BLaER1 (cell line): ENCODE measurements around the gene TRPV2.

Experiments
- H3K27ac ChIP-seq: shearing (Covaris generic); formaldehyde crosslinking; 2 replicates; pipeline ENCODE4 v1.8.1; 2022
- H3K27me3 ChIP-seq: shearing (Covaris generic); formaldehyde crosslinking; 2 replicates; pipeline ENCODE4 v1.8.1; 2022
- H3K36me3 ChIP-seq: shearing (Covaris generic); formaldehyde crosslinking; 2 replicates; pipeline ENCODE4 v1.8.1; 2022
- H3K4me1 ChIP-seq: shearing (Covaris generic); formaldehyde crosslinking; 2 replicates; pipeline ENCODE4 v1.8.1; 2022
- H3K4me2 ChIP-seq: shearing (Covaris generic); formaldehyde crosslinking; 2 replicates; pipeline ENCODE4 v1.8.1; 2022
- H3K4me3 ChIP-seq: shearing (Covaris generic); formaldehyde crosslinking; 2 replicates; pipeline ENCODE4 v1.8.1; 2022
- H3K9ac ChIP-seq: shearing (Covaris generic); formaldehyde crosslinking; 2 replicates; pipeline ENCODE4 v1.8.1; 2022
- H3K9me3 ChIP-seq: shearing (Covaris generic); formaldehyde crosslinking; 2 replicates; pipeline ENCODE4 v1.8.1; 2022
- H4K20me1 ChIP-seq: shearing (Covaris generic); formaldehyde crosslinking; 2 replicates; pipeline ENCODE4 v1.8.1; 2022
- Cebpa-rat ChIP-seq: shearing (Covaris generic); IDR thresholded peaks from 2 replicates; pipeline ENCODE4 v1.8.1; 2022

The TRPV2 gene

GRCh38 chr17:16453493-16453851 lies 38.1 kb downstream of the TRPV2 start:
- Histone ChIP-seq H4K20me1 (peaks cover 89% of the 10 kb centered on the region), H3K27me3 (no peaks in the 10 kb centered on the region), H3K4me3 (no peak overlapping the region), H3K9me3 (no peaks in the 10 kb centered on the region), H3K4me2 (no peak overlapping the region), H3K9ac (no peak overlapping the region), H3K36me3 (peaks cover 81% of the 10 kb centered on the region), H3K4me1 (0 out of 2 replicates have a peak, but pooled peaks cover 7% of the 10 kb centered on the region), H3K27ac (no peak overlapping the region)
- no peak for TF ChIP-seq Cebpa-rat

GRCh38 chr17:16455997-16456741 lies 40.8 kb downstream of the TRPV2 start:
- no peak overlapping the region for H3K4me3 ChIP-seq
- no peak for TF ChIP-seq Cebpa-rat
- peaks cover 81% of the 10 kb centered on the region for H3K36me3 ChIP-seq
- H3K4me1 ChIP-seq = peaks cover 15% of the 10 kb centered on the region; the same call in 1 of the 2 replicates
- no peak overlapping the region for H3K4me2 ChIP-seq
- no peaks in the 10 kb centered on the region for H3K9me3 ChIP-seq
- H4K20me1 ChIP-seq = peaks cover 89% of the 10 kb centered on the region
- no peak overlapping the region for H3K9ac ChIP-seq
- H3K27ac ChIP-seq = no peak overlapping the region
- H3K27me3 ChIP-seq = no peaks in the 10 kb centered on the region

GRCh38 chr17:16456742-16457316 lies 41.5 kb downstream of the TRPV2 start:
- no peak overlapping the region for H3K27ac ChIP-seq
- peaks cover 90% of the 10 kb centered on the region for H4K20me1 ChIP-seq
- no peaks in the 10 kb centered on the region for H3K27me3 ChIP-seq
- no peak for TF ChIP-seq Cebpa-rat
- no peak overlapping the region for H3K4me2 ChIP-seq
- peaks cover 15% of the 10 kb centered on the region; the same call in 1 of the 2 replicates for H3K4me1 ChIP-seq
- no peaks in the 10 kb centered on the region for H3K9me3 ChIP-seq
- H3K36me3 ChIP-seq = peaks cover 81% of the 10 kb centered on the region
- no peak overlapping the region for H3K4me3 ChIP-seq
- no peak overlapping the region for H3K9ac ChIP-seq

- Histone ChIP-seq H3K27me3 (no peaks in the 10 kb centered on the region), H3K9me3 (no peaks in the 10 kb centered on the region), H3K4me2 (no peak overlapping the region), H3K9ac (no peak overlapping the region), H3K27ac (no peak overlapping the region), H4K20me1 (peaks cover 92% of the 10 kb centered on the region), H3K4me3 (no peak overlapping the region), H3K4me1 (peaks cover 22% of the 10 kb centered on the region), H3K36me3 (peaks cover 95% of the 10 kb centered on the region)
- no peak for TF ChIP-seq Cebpa-rat
Observed at GRCh38 chr17:16459271-16459670, 43.9 kb downstream of the TRPV2 start.

GRCh38 chr17:16459855-16460550 lies 44.6 kb downstream of the TRPV2 start:
- H3K4me2 ChIP-seq = no peak overlapping the region
- H3K27ac ChIP-seq = no peak overlapping the region
- TF ChIP-seq Cebpa-rat = no peak
- H3K4me1 ChIP-seq = peaks cover 29% of the 10 kb centered on the region
- H3K27me3 ChIP-seq = no peaks in the 10 kb centered on the region
- H4K20me1 ChIP-seq = peaks cover 95% of the 10 kb centered on the region
- H3K9me3 ChIP-seq = no peaks in the 10 kb centered on the region
- H3K4me3 ChIP-seq = no peak overlapping the region
- H3K9ac ChIP-seq = no peak overlapping the region
- H3K36me3 ChIP-seq = peaks cover 90% of the 10 kb centered on the region

- Histone ChIP-seq H3K4me3 (no peak overlapping the region), H3K27me3 (no peaks in the 10 kb centered on the region), H3K9me3 (no peaks in the 10 kb centered on the region), H4K20me1 (peaks cover 99% of the 10 kb centered on the region), H3K4me1 (peaks cover 25% of the 10 kb centered on the region), H3K4me2 (no peak overlapping the region), H3K36me3 (peaks cover 84% of the 10 kb centered on the region), H3K27ac (no peak overlapping the region), H3K9ac (no peak overlapping the region)
- no peak for TF ChIP-seq Cebpa-rat
Observed at GRCh38 chr17:16460796-16461605, 45.6 kb downstream of the TRPV2 start.

- no peak for TF ChIP-seq Cebpa-rat
- Histone ChIP-seq H3K4me3 (no peak overlapping the region), H4K20me1 (peaks cover 100% of the 10 kb centered on the region), H3K9ac (no peak overlapping the region), H3K27ac (no peak overlapping the region), H3K9me3 (no peaks in the 10 kb centered on the region), H3K4me1 (peaks cover 25% of the 10 kb centered on the region), H3K27me3 (no peaks in the 10 kb centered on the region), H3K4me2 (no peak overlapping the region), H3K36me3 (peaks cover 85% of the 10 kb centered on the region)
Observed at GRCh38 chr17:16461606-16461866, 46.2 kb downstream of the TRPV2 start.

- peak overlapping the region; percentile 38; the same call in 1 of the 2 replicates for H3K9ac ChIP-seq
- H3K9me3 ChIP-seq = no peaks in the 10 kb centered on the region
- no peak for TF ChIP-seq Cebpa-rat
- peaks cover 81% of the 10 kb centered on the region for H3K36me3 ChIP-seq
- 0 out of 2 replicates have a peak overlapping the region, but pooled peaks have one; percentile 9 for H3K27ac ChIP-seq
- H3K4me1 ChIP-seq = peaks cover 25% of the 10 kb centered on the region
- no peak overlapping the region for H3K4me2 ChIP-seq
- H3K4me3 ChIP-seq = no peak overlapping the region
- no peaks in the 10 kb centered on the region for H3K27me3 ChIP-seq
- H4K20me1 ChIP-seq = peaks cover 99% of the 10 kb centered on the region
Observed at GRCh38 chr17:16462070-16462864, 46.9 kb downstream of the TRPV2 start.
